ENCODE results near the gene SLC16A6.
"Not testable (repeated sequence)": the region's sequence is repeated elsewhere in the genome, so short reads cannot be mapped to it uniquely, and the experiment has no call there.

Gene SLC16A6, protein sequence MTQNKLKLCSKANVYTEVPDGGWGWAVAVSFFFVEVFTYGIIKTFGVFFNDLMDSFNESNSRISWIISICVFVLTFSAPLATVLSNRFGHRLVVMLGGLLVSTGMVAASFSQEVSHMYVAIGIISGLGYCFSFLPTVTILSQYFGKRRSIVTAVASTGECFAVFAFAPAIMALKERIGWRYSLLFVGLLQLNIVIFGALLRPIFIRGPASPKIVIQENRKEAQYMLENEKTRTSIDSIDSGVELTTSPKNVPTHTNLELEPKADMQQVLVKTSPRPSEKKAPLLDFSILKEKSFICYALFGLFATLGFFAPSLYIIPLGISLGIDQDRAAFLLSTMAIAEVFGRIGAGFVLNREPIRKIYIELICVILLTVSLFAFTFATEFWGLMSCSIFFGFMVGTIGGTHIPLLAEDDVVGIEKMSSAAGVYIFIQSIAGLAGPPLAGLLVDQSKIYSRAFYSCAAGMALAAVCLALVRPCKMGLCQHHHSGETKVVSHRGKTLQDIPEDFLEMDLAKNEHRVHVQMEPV

DNA sequence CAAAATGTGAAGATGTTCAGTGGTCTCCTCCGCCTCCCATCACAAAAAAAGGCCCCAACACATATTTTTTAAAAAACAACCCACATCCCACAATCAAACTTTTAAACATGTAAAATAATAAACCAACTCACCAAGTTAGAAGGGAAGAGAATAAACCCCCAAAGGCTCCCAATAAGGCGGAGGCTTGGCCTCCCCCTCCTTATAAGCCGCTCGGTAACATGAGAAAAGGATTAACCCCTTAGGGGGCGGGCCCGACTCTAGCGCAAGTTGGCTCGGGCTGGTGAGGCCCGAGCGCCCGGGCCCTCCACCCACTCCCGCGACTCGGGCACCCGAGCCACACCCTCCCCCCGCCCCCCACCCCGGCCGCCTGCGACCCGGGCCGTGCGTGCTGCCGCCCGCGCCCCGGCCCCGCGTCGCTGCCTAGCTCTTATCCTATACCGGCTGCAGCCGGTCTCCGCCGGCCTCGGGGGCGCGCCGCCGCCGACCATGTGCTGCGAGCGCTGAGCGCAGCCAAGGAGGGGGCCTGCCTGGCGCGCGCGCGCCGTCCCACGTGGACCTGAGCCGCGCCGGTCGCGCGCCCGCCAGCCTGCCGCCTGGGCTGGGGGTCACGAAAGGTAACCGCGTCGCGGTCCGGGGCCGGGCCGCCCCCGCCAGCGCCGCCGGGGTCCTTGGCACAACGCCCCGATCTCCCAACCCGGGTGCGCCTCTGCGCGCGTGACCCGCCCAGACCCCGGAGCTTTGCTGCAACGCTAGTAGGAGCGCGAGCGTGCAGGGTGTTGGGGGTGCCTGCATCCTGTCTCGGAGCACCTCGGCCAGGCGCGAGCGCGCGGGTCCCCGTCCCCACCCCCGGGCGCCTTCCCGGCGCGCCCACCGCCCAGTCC, at the start of gene SLC16A6, which contains the start of gene ARSG:
Gene SLC16A6 (minus strand): TSS at position 173 of the 881 bp plus-strand sequence. CDS start 12,807 bp downstream, outside the sequence.
Gene ARSG (plus strand): TSS at position 541 of the 881 bp plus-strand sequence. CDS start 15,999 bp downstream, outside the sequence.
- DNase-seq (ENCODE audit: low read depth), result peak; percentile 25

- DNase-seq (ENCODE audit: low read depth), result peak; percentile 16
Measured at GRCh38 chr17:68334393-68334792, 43.5 kb upstream of the SLC16A6 start.

DNA sequence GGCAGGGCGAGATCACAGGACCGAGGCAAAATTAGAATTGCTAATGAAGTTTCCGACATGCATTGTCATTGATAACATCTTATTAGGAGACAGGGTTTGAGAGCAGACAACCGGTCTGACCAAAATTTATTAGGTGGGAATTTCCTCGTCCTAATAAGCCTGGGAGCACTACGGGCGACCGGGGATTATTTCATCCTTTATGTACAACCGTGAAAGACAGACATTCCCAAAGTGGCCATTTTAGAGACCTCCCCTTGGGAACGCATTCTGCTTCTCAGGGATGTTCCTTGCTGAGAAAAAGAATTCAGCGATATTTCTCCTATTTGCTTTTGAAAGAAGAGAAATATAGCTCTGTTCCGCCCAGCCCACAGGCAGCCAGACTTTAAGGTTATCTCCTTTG, 41.0 kb upstream of the SLC16A6 start:
- not testable (repeated sequence) for DNase-seq (ENCODE audit: low read depth)

GRCh38 chr17:68329331-68329730, 38.4 kb upstream of the SLC16A6 start:
- no peak for DNase-seq (ENCODE audit: low read depth)

DNA sequence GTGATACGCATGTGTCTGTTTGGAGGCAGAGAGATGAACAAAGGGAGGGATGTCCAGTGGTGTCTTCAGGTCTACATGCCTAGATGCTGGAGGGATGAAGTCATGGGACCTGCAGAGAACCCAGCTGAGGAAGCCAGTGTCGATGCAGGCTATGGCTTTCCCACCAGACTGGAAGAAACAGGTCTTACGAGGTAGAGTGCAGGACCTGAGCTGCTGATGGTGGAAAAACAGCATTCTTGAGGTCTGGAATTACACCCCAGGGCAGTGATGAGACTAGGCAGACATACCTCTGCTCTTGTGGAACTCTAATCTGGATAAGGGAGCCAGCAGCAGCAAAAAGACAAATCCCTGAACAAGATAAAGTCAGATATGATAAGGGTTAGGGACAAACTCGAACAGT, 37.7 kb upstream of the SLC16A6 start:
- peak; percentile 29 for DNase-seq (ENCODE audit: low read depth)

DNA sequence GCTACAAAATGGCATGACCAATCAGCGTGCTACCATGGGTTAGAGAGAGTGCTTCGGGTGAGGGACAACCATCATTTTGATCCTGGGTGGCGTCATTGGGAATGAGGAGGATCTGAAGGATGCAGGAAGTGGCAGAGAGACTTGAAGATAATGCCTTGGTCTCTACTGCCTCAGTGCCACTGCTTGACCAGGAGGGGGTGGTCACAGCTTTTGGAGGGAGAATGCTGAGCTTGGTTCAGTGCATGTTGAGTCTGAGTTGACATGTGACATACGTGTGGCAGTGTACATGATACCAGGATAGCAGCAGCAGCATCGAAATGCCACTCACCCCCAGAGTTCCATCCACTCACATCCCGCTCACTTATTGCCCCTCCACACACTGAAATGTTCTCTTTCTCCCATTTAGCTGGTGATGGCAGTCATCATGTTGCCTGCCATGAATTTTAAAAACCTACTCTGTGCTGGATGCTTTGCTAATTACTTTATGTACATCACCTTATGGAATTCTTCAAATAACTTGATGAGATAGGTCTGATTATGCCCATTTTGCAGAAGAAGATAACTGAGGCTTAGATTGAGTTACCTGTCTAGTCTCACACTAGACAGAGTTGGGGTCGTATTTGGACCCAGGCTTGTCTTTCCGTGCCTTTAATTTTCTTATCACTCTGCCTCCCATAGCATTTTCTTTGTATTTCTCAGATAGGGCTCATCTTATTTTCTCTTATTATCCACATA, 37.1 kb upstream of the SLC16A6 start:
- peak; percentile 8 for DNase-seq (ENCODE audit: low read depth)

DNA sequence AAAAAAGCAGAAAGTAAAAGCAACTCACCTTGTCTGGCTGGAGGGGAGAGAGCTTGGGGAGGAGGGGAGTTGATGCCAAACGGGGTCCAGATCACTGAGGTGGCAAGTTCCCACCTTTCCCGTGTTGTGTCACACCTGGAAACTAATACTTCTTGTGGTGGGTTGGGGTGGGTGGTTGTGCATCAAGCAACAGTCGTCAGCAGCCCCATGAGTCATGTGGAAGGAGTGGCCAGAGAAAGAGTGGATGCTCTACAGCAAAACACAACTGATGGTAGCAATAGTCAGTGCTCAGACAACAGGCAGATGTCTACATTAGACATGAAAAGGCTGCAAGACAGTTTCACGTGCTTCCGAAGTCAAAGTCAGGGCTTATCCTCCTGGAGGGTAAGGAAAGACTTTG, 35.8 kb upstream of the SLC16A6 start:
- no peak for DNase-seq (ENCODE audit: low read depth)

- no peak for DNase-seq (ENCODE audit: low read depth)
Measured at GRCh38 chr17:68325961-68326360, 35.0 kb upstream of the SLC16A6 start.

- no peak for DNase-seq (ENCODE audit: low read depth)
Measured at GRCh38 chr17:68324654-68325336, 33.9 kb upstream of the SLC16A6 start.

- no peak for DNase-seq (ENCODE audit: low read depth)
Measured at GRCh38 chr17:68324114-68324513, 33.2 kb upstream of the SLC16A6 start.

DNA sequence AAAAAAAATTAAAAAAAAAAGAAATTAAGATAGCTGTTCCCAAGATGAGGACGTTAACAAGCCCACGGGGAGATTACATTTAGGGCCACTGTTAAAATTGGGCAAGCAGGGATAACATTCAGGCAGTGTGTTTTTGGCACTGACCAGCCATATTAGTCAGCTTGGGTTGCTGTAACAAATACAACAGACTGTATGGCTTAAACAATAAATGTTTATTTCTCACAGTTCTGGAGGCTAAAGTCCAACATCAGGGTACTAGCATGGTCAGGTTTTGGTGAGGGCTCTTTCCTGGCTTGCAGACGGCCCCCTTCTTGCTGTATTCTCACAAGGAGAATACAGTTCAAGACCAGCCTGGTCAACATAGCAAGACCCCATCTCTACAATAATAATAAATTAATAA, 31.7 kb upstream of the SLC16A6 start:
- DNase-seq (ENCODE audit: low read depth), result no peak

DNA sequence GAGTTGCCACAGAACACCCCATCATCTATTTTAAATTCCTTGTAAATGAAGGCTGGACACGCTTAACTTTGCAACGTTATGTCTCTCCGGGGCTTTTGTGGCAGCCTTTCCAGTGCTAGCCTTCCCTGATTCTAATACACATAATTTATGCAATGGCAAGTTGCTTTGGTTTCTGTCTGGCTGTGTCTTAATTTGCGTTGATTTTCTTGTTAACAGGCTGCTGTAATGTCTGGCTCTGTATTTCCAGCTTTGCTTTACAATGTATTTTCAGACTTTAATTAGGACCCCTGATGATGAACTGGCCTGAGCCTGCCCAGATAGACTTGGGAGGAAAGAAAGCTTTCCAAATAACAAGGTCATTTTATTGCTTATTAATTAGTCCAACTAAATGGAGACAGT, 30.6 kb upstream of the SLC16A6 start:
- no peak for DNase-seq (ENCODE audit: low read depth)

GRCh38 chr17:68320943-68321555, 30.1 kb upstream of the SLC16A6 start:
- DNase-seq (ENCODE audit: low read depth), result no peak

GRCh38 chr17:68320311-68320865, 29.5 kb upstream of the SLC16A6 start:
- DNase-seq (ENCODE audit: low read depth), result no peak

GRCh38 chr17:68319410-68320162, 28.7 kb upstream of the SLC16A6 start:
- no peak for DNase-seq (ENCODE audit: low read depth)

DNA sequence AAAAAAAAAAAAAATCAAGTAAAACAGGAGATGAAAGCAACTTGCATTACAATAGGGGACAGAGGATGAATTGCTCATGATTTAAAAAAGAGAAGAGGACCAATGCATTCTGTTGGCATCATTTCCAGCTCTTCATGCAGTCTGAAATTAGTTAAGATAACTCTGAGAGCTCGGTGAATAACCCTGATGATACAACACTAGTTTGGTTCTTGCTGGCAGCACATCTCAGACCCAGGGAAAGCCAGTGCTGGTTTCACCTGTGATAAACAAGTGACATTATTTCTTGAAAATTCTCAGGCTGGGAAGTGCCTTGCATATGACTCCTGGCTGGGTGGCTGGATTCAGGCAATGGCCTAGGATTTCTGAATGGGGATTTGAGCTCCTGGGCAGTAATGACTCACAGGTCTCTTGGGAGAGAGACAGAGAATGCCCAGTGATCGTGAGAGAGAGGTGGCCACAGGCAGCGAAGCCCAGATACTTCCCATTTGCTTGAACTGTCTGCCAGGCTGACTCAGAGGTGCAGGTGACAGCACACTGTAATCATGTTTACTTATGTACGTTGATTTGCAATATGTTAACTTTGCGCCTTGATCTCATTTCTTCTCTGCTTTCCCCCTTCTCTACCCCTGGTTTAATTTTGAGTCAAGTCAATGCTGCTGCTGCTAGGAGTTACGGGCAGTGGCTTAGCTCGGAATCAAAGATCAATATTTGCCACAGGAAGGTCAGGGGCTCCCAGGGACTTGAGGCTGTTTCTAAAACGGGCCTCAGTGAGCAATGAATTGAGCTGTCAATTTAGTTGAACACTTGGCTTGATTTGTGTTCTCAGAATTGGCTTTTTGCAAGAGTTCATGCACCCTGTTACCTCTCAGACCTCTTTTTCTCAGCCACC, 27.4 kb upstream of the SLC16A6 start:
- DNase-seq (ENCODE audit: low read depth), result peak; percentile 33

GRCh38 chr17:68317458-68317857, 26.5 kb upstream of the SLC16A6 start:
- no peak for DNase-seq (ENCODE audit: low read depth)

DNA sequence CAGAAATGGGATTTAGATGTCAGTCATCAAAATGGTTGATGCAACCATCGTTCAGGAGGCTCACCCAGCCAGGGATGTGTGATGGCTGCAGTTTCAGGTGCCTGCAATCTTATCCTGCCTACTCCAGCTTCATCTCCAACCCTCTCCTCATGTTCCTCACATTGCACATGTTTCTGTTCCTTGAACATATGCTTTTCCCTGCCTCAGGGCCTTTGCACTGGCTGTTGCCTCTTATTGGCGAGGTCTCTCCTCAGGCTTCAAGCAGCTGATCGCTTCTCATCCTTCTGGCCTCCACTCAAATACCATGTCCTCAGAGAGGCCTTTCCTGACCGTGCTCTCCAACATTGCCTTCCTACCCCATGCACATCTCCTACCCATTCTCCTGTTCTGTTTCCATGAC, 25.0 kb upstream of the SLC16A6 start:
- no peak for DNase-seq (ENCODE audit: low read depth)
